Astrocyte (in vitro differentiated cells and primary cell): Measurements from ENCODE around the gene RAB6A. TPM values are rescaled to one million over a fixed set of nuclear protein-coding genes. Genes with fewer than 3 reads are reported as not detected.

Source experiments
- DNase-seq: peaks from one replicate; pipeline ENCODE4 v3.0.0-alpha.2; 2010; ENCODE audit warnings: low read depth
- FAIRE-seq: peaks from 2 replicates; lab custom pipeline; 2011; peaks lifted over from hg19 to GRCh38; lab: Jason Lieb, UNC
- H2AFZ ChIP-seq: 2 replicates; pipeline ENCODE4 v1.6.0; 2012; ENCODE audit warnings: low read depth, low read length, inconsistent platforms
- H3K27ac ChIP-seq: 2 replicates; pipeline ENCODE4 v1.5.1; 2011; ENCODE audit warnings: low read depth, low read length, inconsistent platforms
- H3K27me3 ChIP-seq: 2 replicates; pipeline ENCODE4 v1.6.0; 2011; ENCODE audit warnings: low read length, inconsistent platforms; ENCODE audit not compliant: insufficient read depth
- H3K36me3 ChIP-seq: 2 replicates; pipeline ENCODE4 v1.5.1; 2011; ENCODE audit warnings: low read length, inconsistent platforms; ENCODE audit not compliant: insufficient read depth
- H3K4me1 ChIP-seq: 2 replicates; pipeline ENCODE4 v1.5.1; 2011; ENCODE audit warnings: low read length, inconsistent platforms; ENCODE audit not compliant: insufficient read depth
- H3K4me2 ChIP-seq: 2 replicates; pipeline ENCODE4 v1.6.0; 2012; ENCODE audit warnings: low read length, inconsistent platforms
- H3K4me3 ChIP-seq: 2 replicates; pipeline ENCODE4 v1.5.1; 2011; ENCODE audit warnings: low read depth, mild to moderate bottlenecking, low read length, inconsistent platforms; ENCODE audit not compliant: insufficient read depth
- H3K79me2 ChIP-seq: 2 replicates; pipeline ENCODE4 v1.6.0; 2012; ENCODE audit warnings: mild to moderate bottlenecking, low read length, inconsistent platforms; ENCODE audit not compliant: insufficient read depth
- H3K9ac ChIP-seq: 2 replicates; pipeline ENCODE4 v1.6.0; 2012; ENCODE audit warnings: mild to moderate bottlenecking, low read length, inconsistent platforms
- H3K9me3 ChIP-seq: 2 replicates; pipeline ENCODE4 v1.5.1; 2012; ENCODE audit warnings: low read depth, mild to moderate bottlenecking, low read length, inconsistent platforms; ENCODE audit not compliant: insufficient read depth
- H4K20me1 ChIP-seq: 2 replicates; pipeline ENCODE4 v1.6.0; 2012; ENCODE audit warnings: low read length, inconsistent platforms; ENCODE audit not compliant: insufficient read depth
- H3K27ac Mint-ChIP-seq: one replicate; pipeline ENCODE4 v1.8.0; 2021; ENCODE audit warnings: mild to moderate bottlenecking, mixed read lengths; ENCODE audit not compliant: unreplicated experiment
- H3K27me3 Mint-ChIP-seq: one replicate; pipeline ENCODE4 v1.8.0; 2021; ENCODE audit warnings: low read depth, mixed read lengths; ENCODE audit not compliant: unreplicated experiment
- H3K36me3 Mint-ChIP-seq: one replicate; pipeline ENCODE4 v1.8.0; 2021; ENCODE audit warnings: low read depth, mixed read lengths; ENCODE audit not compliant: unreplicated experiment
- H3K4me1 Mint-ChIP-seq: one replicate; pipeline ENCODE4 v1.8.0; 2021; ENCODE audit warnings: low read depth, mixed read lengths; ENCODE audit not compliant: unreplicated experiment
- H3K4me3 Mint-ChIP-seq: one replicate; pipeline ENCODE4 v1.8.0; 2021; ENCODE audit warnings: mild to moderate bottlenecking, moderate library complexity, mixed read lengths; ENCODE audit not compliant: unreplicated experiment
- H3K9me3 Mint-ChIP-seq: one replicate; pipeline ENCODE4 v1.8.0; 2021; ENCODE audit warnings: mild to moderate bottlenecking, mixed read lengths; ENCODE audit not compliant: unreplicated experiment
- EZH2 ChIP-seq: IDR thresholded peaks from 2 replicates; pipeline ENCODE4 v1.6.1; 2012; ENCODE audit warnings: mild to moderate bottlenecking, low read length, inconsistent platforms; ENCODE audit not compliant: insufficient read depth
- total RNA-seq: library from RNA; stranded (reverse); gene quantifications from 2 replicates; pipeline ENCODE4 v1.2.1, GENCODE V29; 2021
- TF ChIP-seq, protein P1 (sequence below): IDR thresholded peaks from 2 replicates; pipeline ENCODE4 v1.5.1; 2011; ENCODE audit warnings: low read depth, mild to moderate bottlenecking, inconsistent platforms, low read length, moderate library complexity; ENCODE audit not compliant: insufficient read depth

The RAB6A gene
- total RNA-seq, 1 donor from 2014 or later, result 185 TPM

DNA sequence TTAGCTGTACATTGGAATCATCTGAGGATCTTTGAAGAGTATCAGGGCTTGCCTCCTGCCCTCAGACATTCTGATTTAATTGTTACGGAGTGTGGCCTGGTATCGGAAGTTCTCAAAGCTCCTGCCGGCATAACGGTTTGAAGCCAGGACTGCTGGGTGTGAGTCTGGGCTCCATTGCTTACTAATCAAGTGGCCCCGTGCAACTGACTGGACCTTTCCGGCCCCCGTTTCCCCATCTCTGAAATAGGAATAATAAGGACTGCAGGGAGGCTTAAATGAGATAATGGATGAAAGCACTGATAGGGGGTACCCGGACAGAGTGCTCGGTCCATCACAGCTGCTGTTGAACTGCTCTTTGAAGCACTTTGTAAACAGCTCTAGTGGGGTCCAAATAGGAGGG is 112.8 kb downstream of the RAB6A start:
- Histone ChIP-seq H3K4me2 (no peak overlapping the region), H4K20me1 (no peaks in the 10 kb centered on the region), H3K27me3 (peaks cover 7% of the 10 kb centered on the region), H3K36me3 (no peaks in the 10 kb centered on the region), H2AFZ (no peak overlapping the region), H3K9ac (no peak overlapping the region), H3K4me3 (no peak overlapping the region), H3K27ac (no peak overlapping the region), H3K9me3 (no peaks in the 10 kb centered on the region), H3K4me1 (no peaks in the 10 kb centered on the region), H3K79me2 (no peaks in the 10 kb centered on the region)
- no peak for TF ChIP-seq EZH2
- TF ChIP-seq, protein P1, sequence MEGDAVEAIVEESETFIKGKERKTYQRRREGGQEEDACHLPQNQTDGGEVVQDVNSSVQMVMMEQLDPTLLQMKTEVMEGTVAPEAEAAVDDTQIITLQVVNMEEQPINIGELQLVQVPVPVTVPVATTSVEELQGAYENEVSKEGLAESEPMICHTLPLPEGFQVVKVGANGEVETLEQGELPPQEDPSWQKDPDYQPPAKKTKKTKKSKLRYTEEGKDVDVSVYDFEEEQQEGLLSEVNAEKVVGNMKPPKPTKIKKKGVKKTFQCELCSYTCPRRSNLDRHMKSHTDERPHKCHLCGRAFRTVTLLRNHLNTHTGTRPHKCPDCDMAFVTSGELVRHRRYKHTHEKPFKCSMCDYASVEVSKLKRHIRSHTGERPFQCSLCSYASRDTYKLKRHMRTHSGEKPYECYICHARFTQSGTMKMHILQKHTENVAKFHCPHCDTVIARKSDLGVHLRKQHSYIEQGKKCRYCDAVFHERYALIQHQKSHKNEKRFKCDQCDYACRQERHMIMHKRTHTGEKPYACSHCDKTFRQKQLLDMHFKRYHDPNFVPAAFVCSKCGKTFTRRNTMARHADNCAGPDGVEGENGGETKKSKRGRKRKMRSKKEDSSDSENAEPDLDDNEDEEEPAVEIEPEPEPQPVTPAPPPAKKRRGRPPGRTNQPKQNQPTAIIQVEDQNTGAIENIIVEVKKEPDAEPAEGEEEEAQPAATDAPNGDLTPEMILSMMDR, result no peak
- Mint-ChIP-seq H3K4me1 (peaks cover 12% of the 10 kb centered on the region), H3K9me3 (no peaks in the 10 kb centered on the region), H3K27ac (no peak overlapping the region), H3K4me3 (peak overlapping the region; percentile 34), H3K27me3 (peaks cover 4% of the 10 kb centered on the region), H3K36me3 (no peaks in the 10 kb centered on the region)
- no peak for DNase-seq
- no peak for FAIRE-seq

DNA sequence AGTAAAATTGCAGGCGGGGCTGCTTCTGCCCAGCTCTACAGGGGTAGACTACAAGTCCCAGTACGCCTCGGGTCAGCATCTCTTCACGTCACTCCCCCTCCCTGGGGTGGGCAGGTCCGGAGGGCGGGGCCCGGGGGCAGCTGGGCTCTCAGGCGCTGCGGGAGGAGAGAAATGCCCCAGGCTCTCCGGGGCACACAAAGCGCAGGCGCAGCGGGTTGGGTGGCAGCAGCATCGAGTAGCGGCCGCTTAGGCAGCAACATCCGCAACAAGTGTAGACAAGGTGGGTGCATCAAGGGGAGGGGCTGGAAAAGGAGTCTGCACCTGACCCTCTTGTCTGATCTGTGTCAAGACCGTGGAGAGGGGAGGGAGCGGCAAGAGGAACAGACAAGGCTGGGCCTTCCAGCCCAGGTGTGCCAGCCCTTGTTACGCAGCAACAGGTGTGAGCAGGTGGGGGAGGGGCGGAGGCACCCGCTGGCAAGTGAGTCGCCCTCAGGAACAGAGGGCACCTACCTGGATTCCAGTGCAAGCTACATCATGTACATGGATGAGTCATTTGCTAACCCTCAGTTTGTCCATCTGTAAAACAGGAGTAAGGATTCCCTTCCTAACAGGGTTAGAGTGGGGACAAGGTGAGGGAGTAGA is 113.3 kb downstream of the RAB6A start:
- Histone ChIP-seq H3K4me1 (no peaks in the 10 kb centered on the region), H3K4me2 (peak overlapping the region; percentile 65), H3K9ac (no peak overlapping the region), H3K27ac (no peak overlapping the region), H3K79me2 (no peaks in the 10 kb centered on the region), H3K9me3 (no peaks in the 10 kb centered on the region), H2AFZ (no peak overlapping the region), H4K20me1 (no peaks in the 10 kb centered on the region), H3K36me3 (no peaks in the 10 kb centered on the region), H3K27me3 (peaks cover 7% of the 10 kb centered on the region), H3K4me3 (no peak overlapping the region)
- no peak overlapping the region for H3K4me3 Mint-ChIP-seq
- H3K4me1 Mint-ChIP-seq, result peaks cover 12% of the 10 kb centered on the region
- DNase-seq (peak; percentile 64), FAIRE-seq (no peak)
- no peaks in the 10 kb centered on the region for H3K9me3 Mint-ChIP-seq
- no peak overlapping the region for H3K27ac Mint-ChIP-seq
- peaks cover 4% of the 10 kb centered on the region for H3K27me3 Mint-ChIP-seq
- no peaks in the 10 kb centered on the region for H3K36me3 Mint-ChIP-seq
- TF ChIP-seq EZH2, result no peak
- TF ChIP-seq, protein P1, result no peak

DNA sequence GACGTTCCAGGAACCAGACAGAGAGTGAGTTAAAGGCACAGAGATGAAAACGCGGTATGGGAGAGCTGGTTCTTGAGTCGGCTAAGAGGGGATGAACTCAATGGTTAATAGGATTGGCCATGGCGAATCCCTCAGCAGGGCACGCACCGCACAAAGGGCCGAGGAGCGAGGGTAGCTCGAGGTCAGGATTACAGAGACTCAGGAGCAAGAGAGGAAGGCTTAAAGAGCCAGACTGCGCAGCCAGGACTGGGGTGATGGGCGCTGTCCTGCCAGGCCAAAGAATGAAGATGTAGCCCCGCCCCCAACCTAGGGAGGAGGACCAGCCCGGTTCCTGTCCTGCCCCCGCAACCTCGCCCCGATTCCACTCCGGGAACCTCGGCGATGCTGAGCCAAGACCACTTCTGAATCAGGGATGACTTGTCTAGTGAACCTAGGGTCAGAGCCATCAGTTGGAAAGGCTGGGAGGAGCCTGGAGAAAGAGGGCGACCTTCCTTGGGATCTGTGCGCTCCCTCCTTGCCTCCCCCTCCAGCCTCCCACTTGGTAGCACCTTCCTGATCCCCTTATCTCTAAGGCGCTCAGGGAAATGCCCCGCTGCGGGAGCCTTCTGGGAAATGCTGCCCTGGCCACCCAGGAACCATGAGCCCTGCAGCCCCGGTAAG is 114.8 kb downstream of the RAB6A start, which contains the start of gene PLEKHB1:
PLEKHB1 (plus strand) TSS at position 610 of the 660 bp plus-strand sequence; CDS start at position 638, 28 bp downstream.
- TF ChIP-seq EZH2, result no peak
- TF ChIP-seq, protein P1, result no peak
- Mint-ChIP-seq H3K9me3 (no peaks in the 10 kb centered on the region), H3K4me3 (no peak within 1 kb of the TSS), H3K27me3 (peaks cover 4% of the 10 kb centered on the region), H3K4me1 (peaks cover 9% of the 10 kb centered on the region), H3K27ac (no peak within 1 kb of the TSS), H3K36me3 (no peaks in the 10 kb centered on the region)
- Histone ChIP-seq H3K27me3 (peaks cover 7% of the 10 kb centered on the region), H3K9ac (no peak within 1 kb of the TSS), H3K4me1 (no peaks in the 10 kb centered on the region), H2AFZ (peak within 1 kb of the TSS; percentile 26), H3K9me3 (no peaks in the 10 kb centered on the region), H3K27ac (no peak within 1 kb of the TSS), H3K4me2 (peak within 1 kb of the TSS; percentile 65), H3K36me3 (no peaks in the 10 kb centered on the region), H4K20me1 (no peaks in the 10 kb centered on the region), H3K4me3 (peak within 1 kb of the TSS; percentile 0), H3K79me2 (no peaks in the 10 kb centered on the region)
- FAIRE-seq (no peak), DNase-seq (no peak)
